OCI-LY1 (cell line): ENCODE measurements around the gene PRKCB.

Source experiments
- CTCF ChIP-seq: fragments of 200-600 bp; sonication (generic), shearing (Covaris generic); IDR thresholded peaks from 2 replicates; pipeline ENCODE4 v1.5.1; 2017; ENCODE audit warnings: mild to moderate bottlenecking, antibody characterized with exemption, low read length, moderate library complexity, mixed read lengths
- EZH2 ChIP-seq: fragments of 200-600 bp; sonication (generic), shearing (Covaris generic); IDR thresholded peaks from 2 replicates; pipeline ENCODE4 v1.8.0; 2017; ENCODE audit warnings: borderline replicate concordance, mixed run types, mild to moderate bottlenecking, antibody characterized with exemption, low read length, moderate library complexity, mixed read lengths

GRCh38 chr16:24257958-24258357, 422.2 kb downstream of the PRKCB start:
- no peak for TF ChIP-seq CTCF
- no peak for TF ChIP-seq EZH2
